Measurements from ENCODE around the gene SNX8. TPM values are rescaled to one million over a fixed set of nuclear protein-coding genes. Genes with fewer than 3 reads are reported as not detected.
A peak's percentile ranks its signal among the peaks of the same experiment; 100 is the strongest.
"Not testable (repeated sequence)": the region's sequence is repeated elsewhere in the genome, so short reads cannot be mapped to it uniquely, and the experiment has no call there.

SNX8 gene
- total RNA-seq, 2 experiments from 2014 or later: 37.1 to 42.4 TPM

DNA sequence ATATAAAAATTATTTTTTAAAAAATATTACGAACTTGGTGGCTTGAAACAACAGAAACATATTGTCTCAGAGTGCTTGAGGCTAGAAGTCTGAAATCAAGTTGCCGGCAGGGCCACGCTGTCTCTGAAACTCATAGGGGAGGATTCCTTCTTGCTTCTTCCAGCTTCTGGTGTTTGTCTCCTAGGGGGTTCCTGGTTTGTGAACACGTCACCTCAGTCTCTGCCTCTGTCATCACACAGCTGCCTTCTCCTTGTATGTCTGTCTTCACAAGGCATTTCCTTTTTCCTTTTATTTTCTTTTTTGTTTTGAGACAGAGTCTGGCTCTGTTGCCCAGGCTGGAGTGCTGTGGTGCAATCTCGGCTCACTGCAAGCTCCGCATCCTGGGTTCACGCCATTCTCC is 12.7 kb upstream of the SNX8 start:
- intact Hi-C loops (cut with DNase I, micrococcal nuclease): no loop called here
- no peak for DNase-seq
- Mint-ChIP-seq H3K9me3 (ENCODE audit: low read depth) (no peaks in the 10 kb centered on the region), H3K36me3 (ENCODE audit: low read depth) (no peaks in the 10 kb centered on the region), H3K4me1 (no peaks in the 10 kb centered on the region), H3K4me3 (no peak overlapping the region), H3K27me3 (no peaks in the 10 kb centered on the region), H3K27ac (no peak overlapping the region)
- ChIA-PET CTCF (no interaction called here), POLR2A (no interaction called here)
- no peak for ATAC-seq

DNA sequence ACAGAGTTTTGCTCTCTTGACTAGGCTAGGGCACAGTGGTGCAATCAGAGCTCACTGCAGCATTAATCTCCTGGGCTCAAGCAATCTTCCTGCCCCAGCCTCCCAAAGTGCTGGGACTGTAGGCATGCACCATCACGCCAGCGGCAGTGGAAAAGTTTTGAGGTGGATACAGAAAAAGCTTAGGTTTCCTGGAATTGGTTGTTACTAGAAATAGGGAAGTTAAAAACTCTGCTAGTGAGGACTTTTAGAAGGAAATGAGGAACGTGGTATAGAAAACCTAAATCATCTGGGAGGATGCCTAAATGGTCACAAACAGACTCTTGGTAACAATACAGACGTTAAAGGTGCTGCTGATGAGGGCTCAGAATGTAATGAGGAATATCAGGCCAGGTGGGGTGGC is 10.9 kb upstream of the SNX8 start:
- H3K9me3 Mint-ChIP-seq (ENCODE audit: low read depth): no peaks in the 10 kb centered on the region
- ATAC-seq: no peak
- no peak for DNase-seq
- no peak overlapping the region for H3K27ac Mint-ChIP-seq
- H3K36me3 Mint-ChIP-seq (ENCODE audit: low read depth): no peaks in the 10 kb centered on the region
- ChIA-PET POLR2A (no interaction called here), CTCF (interaction anchor here (1.2 kb wide), 1 partner anchor 28 kb away, joined by 3 read pairs; no protein-coding TSS in a partner anchor)
- no peaks in the 10 kb centered on the region for H3K27me3 Mint-ChIP-seq
- no peak overlapping the region for H3K4me3 Mint-ChIP-seq
- H3K4me1 Mint-ChIP-seq: no peaks in the 10 kb centered on the region
- intact Hi-C loops (cut with DNase I, micrococcal nuclease): no loop called here

DNA sequence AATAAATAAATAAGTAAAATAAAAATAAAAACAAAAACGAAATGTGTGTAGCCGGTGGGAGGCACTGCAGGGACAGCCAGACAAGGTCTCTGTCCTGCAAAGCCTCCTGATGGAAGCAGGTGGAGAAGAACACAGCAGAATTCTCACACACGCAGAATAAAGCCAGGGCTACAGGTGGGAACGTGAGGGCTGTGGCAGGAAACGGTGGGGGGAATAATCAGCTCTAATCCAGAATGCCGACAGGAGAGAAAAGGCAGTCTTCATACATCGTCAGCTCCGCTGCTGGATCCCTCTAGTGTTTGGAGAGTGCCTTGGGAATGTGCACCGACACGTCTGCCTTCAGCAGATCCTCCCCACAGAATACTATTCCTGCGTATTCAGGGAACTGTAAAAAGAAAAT is 6.8 kb upstream of the SNX8 start:
- no peak overlapping the region for H3K27ac Mint-ChIP-seq
- no peaks in the 10 kb centered on the region for H3K27me3 Mint-ChIP-seq
- intact Hi-C loops (cut with DNase I, micrococcal nuclease): no loop called here
- ChIA-PET POLR2A (interaction anchor here (0.6 kb wide), 1 partner anchor 9 kb away, joined by 4 read pairs; no protein-coding TSS in a partner anchor), CTCF (interaction anchor here (0.7 kb wide), 1 partner anchor 858 kb away, joined by 4 read pairs; no protein-coding TSS in a partner anchor)
- ATAC-seq: no peak
- H3K4me3 Mint-ChIP-seq: no peak overlapping the region
- no peak for DNase-seq
- H3K36me3 Mint-ChIP-seq (ENCODE audit: low read depth): no peaks in the 10 kb centered on the region
- H3K4me1 Mint-ChIP-seq: no peaks in the 10 kb centered on the region
- no peaks in the 10 kb centered on the region for H3K9me3 Mint-ChIP-seq (ENCODE audit: low read depth)

DNA sequence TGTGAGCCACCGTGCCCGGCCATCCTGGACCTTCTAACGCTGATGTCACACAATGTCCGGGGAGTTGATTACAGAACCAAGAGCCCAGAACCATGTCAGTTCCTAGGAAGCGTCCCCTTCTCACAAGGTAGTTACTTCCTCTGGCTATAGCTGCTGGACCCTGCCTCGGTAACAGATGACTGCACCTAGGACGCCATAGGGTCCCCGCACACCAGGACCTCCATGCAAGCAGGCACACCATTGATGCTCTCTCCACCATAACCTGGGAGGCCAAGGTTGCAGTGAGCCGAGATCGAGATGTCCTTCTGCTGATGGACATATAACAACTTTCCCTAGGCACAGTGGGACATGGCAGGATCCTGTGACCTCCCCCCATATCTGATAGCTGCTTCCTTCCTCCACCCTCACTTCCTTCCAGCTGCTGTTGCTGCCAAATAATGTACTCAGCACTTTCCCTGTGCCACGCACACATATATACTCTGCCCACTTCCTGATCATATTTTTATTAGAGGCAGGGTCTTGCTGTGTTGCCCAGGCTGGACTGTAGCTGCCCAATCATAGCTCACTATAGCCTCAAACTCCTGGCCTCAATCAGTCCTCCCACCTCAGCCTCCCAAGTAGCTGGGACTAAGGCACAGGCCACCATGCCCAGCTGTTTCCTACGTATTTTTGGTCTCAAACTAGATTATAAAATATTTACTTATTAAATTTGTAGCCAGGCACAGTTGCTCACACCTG is 3.5 kb upstream of the SNX8 start:
- POLR2A ChIA-PET: no interaction called here
- no peak overlapping the region for H3K4me3 Mint-ChIP-seq
- CTCF ChIA-PET: interaction anchor here (0.8 to 1.7 kb wide), 2 partner anchors 19 to 36 kb away, joined by 3 read pairs; no protein-coding TSS in a partner anchor
- peak overlapping the region; percentile 3 for H3K27ac Mint-ChIP-seq
- no peaks in the 10 kb centered on the region for H3K27me3 Mint-ChIP-seq
- H3K9me3 Mint-ChIP-seq (ENCODE audit: low read depth): no peaks in the 10 kb centered on the region
- no peak for ATAC-seq
- intact Hi-C loops (cut with DNase I, micrococcal nuclease): no loop called here
- H3K4me1 Mint-ChIP-seq: peaks cover under 1% of the 10 kb centered on the region
- H3K36me3 Mint-ChIP-seq (ENCODE audit: low read depth): no peaks in the 10 kb centered on the region
- no peak for DNase-seq

DNA sequence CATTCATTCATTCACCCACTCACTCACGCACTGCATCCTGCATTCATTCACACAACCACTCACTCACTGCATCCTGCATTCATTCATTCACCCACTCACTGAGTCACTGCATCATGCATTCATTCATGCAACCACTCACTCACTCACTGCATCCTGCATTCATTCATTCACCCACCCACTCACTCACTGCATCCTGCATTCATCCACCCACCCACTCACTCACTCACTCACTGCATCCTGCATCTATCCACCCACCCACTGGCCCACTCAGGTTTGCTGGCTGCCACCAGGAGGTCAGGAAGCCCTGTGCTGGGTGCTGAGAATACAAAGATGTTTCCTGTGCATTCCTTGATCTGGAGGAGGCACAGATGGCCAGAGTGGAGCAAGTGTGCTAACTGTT is 2.3 kb upstream of the SNX8 start:
- Mint-ChIP-seq H3K4me3 (no peak overlapping the region), H3K4me1 (peaks cover 6% of the 10 kb centered on the region), H3K9me3 (ENCODE audit: low read depth) (no peaks in the 10 kb centered on the region), H3K36me3 (ENCODE audit: low read depth) (no peaks in the 10 kb centered on the region), H3K27me3 (no peaks in the 10 kb centered on the region), H3K27ac (no peak overlapping the region)
- DNase-seq: no peak
- intact Hi-C loops (cut with DNase I, micrococcal nuclease): no loop called here
- POLR2A ChIA-PET: no interaction called here
- ATAC-seq: no peak
- CTCF ChIA-PET: no interaction called here

DNA sequence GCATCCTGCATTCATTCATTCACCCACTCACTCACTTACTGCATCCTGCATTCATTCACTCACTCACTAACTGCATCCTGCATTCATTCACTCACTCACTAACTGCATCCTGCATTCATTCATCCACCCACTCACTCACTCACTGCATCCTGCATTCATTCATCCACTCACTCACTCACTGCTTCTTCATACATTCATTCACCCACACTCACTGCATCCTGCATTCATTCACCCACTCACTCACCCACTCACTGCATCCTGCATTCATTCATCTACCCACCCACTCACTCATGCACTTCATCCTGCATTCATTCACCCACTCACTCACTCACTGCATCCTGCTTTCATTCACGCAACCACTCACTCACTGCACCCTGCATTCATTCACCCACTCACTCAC is 1.5 kb upstream of the SNX8 start:
- no peaks in the 10 kb centered on the region for H3K36me3 Mint-ChIP-seq (ENCODE audit: low read depth)
- H3K27me3 Mint-ChIP-seq: no peaks in the 10 kb centered on the region
- H3K9me3 Mint-ChIP-seq (ENCODE audit: low read depth): no peaks in the 10 kb centered on the region
- POLR2A ChIA-PET: no interaction called here
- peaks cover 8% of the 10 kb centered on the region for H3K4me1 Mint-ChIP-seq
- H3K27ac Mint-ChIP-seq: no peak overlapping the region
- no peak overlapping the region for H3K4me3 Mint-ChIP-seq
- CTCF ChIA-PET: no interaction called here
- ATAC-seq: no peak
- intact Hi-C loops (cut with DNase I, micrococcal nuclease): loop anchor here in 1 of 2 experiments (2.0 kb wide), 1 partner anchor 39 kb away; the partner anchor contains the start of gene EIF3B
- no peak for DNase-seq

DNA sequence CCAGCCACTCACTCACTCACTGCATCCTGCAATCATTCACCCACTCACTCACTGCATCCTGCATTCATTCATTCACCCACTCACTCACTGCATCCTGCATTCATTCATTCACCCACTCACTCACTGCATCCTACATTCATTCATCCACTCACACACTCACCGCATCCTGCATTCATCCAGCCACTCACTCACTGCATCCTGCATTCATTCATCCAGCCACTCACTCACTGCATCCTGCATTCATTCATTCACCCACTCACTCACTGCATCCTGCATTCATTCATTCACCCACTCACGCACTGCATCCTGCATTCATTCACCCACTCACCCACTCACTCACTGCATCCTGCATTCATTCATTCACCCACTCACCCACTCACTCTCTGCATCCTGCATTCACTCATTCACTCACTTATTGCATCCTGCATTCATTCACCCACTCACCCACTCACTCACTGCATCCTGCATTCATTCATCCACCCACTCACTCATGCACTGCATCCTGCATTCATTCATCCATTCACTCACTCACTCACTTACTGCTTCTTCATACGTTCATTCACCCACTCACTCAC is 802 bp upstream of the SNX8 start:
- DNase-seq; H3K36me3 Mint-ChIP-seq (ENCODE audit: low read depth); H3K27me3 Mint-ChIP-seq; H3K4me1 Mint-ChIP-seq; ATAC-seq; H3K4me3 Mint-ChIP-seq; H3K27ac Mint-ChIP-seq; H3K9me3 Mint-ChIP-seq (ENCODE audit: low read depth); POLR2A ChIA-PET; CTCF ChIA-PET: not testable (repeated sequence)
- intact Hi-C loops (cut with DNase I, micrococcal nuclease): loop anchor here (1.0 to 5.0 kb wide), 17 partner anchors 39 to 1273 kb away; partner anchors contain the start of genes EIF3B (in 2 of the 2), TTYH3 (in 2 of the 2), BRAT1 (in 1 of the 2) and CHST12 (in 1 of the 2)

DNA sequence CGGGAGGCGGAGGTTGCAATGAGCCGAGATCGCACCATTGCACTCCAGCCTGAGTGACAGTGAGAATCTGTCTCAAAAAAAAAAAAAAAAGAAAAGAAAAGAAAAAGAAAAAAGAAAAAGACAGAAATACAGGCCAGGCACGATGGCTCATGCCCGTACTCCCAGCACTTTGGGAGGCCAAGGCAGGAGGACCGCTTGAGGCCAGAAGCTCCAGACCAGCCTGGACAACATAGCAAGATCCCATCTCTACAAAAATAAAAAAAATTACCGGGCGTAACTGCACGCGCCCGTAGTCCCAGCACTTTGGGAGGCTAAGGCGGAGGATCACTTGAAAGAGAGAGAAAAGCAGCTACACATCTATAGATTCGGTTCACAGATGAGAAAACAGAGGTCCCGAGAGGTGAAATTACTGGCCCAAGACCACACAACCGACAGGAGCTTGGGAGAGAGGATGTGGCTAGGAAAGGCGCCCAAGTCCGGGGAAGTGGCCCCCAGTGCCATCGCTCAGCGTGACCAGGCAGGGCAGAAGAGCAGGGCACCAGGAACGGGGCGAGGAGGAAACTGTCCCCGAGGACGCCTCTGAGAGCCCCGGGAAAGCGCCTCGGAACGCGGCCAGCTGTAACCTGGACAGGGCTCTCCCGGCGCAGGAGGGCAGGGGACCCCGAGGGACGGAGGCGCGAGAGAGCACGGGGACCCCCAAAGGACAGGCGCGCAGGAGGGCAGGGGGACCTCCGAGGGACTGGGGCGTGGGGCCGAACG is 612 bp downstream of the SNX8 start:
- ChIA-PET CTCF (interaction anchor here (0.7 kb wide), 1 partner anchor 52 kb away, joined by 6 read pairs; no protein-coding TSS in a partner anchor), POLR2A (no interaction called here)
- DNase-seq (peak; percentile 45), ATAC-seq (peak; percentile 13)
- no peaks in the 10 kb centered on the region for H3K36me3 Mint-ChIP-seq (ENCODE audit: low read depth)
- H3K27ac Mint-ChIP-seq: peak overlapping the region; percentile 62
- H3K27me3 Mint-ChIP-seq: no peaks in the 10 kb centered on the region
- no peaks in the 10 kb centered on the region for H3K9me3 Mint-ChIP-seq (ENCODE audit: low read depth)
- intact Hi-C loops (cut with DNase I, micrococcal nuclease): loop anchor here (1.0 to 5.0 kb wide), 17 partner anchors 41 to 1271 kb away; partner anchors contain the start of genes EIF3B (in 2 of the 2), TTYH3 (in 2 of the 2), BRAT1 (in 1 of the 2) and CHST12 (in 1 of the 2)
- H3K4me3 Mint-ChIP-seq: no peak overlapping the region
- peaks cover 8% of the 10 kb centered on the region for H3K4me1 Mint-ChIP-seq

DNA sequence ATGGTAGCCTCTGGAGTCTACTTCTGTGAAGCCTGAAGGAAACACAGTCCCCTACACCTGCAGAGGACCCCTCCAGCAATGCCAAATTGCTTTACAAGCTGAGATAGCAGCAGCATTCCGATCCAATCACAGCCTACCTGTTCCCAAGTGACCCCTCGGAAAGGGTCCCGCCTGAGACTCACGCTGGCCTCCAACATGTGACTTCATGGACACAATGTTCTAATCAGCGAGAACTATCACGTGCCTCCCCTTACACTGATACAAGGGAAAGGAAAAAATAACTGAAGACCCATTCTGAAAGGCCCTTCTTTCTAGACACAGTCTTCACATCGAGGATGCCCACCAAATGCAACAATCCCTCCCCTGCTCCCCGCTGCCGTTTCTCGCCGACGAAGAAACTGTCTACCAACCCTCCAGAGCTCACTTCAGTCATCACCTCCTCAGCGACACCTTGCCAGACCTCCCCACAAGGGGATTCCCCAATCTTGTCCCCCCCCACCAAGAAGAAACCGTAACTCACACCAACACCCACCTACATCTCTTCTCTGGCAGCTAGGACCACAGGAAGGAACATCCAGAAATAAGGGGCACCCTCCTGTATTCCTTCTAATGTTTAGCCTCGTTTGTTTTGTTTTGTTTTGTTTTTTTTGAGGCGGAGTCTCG is 1.8 kb downstream of the SNX8 start:
- Mint-ChIP-seq H3K36me3 (ENCODE audit: low read depth) (no peaks in the 10 kb centered on the region), H3K27me3 (no peaks in the 10 kb centered on the region), H3K9me3 (ENCODE audit: low read depth) (no peaks in the 10 kb centered on the region), H3K4me1 (peaks cover 13% of the 10 kb centered on the region), H3K4me3 (peak overlapping the region; percentile 62), H3K27ac (no peak overlapping the region)
- intact Hi-C loops (cut with DNase I, micrococcal nuclease): loop anchor here (5.0 kb wide), 2 partner anchors 320 to 1270 kb away; partner anchors contain the start of genes GPR146 (in 1 of the 2) and TTYH3 (in 1 of the 2)
- ChIA-PET CTCF (no interaction called here), POLR2A (interaction anchor here (0.6 kb wide), 1 partner anchor 46 kb away, joined by 4 read pairs; no protein-coding TSS in a partner anchor)
- ATAC-seq (no peak), DNase-seq (no peak)

DNA sequence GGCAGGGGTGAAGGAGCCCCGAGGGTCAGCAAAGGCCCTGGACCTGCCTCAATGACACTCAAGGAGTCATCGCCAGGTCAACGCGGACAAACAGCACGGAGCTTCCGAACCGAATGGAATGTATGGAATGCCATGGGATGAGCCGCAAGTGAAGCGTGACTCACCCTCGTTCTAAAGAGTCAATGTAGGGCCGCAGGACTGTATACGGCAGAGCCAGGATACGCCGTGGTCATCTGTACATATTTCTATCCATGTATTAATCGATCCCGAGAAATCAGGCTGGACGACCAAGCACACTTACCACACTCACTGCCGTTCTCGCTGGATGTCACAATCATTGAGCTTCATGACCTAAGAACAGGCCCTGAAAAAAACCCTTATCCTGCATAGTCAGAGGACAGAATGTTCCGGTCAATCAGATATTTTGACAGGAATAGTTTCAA is 4.3 kb downstream of the SNX8 start:
- Mint-ChIP-seq H3K4me3 (no peak overlapping the region), H3K36me3 (ENCODE audit: low read depth) (no peaks in the 10 kb centered on the region), H3K27ac (no peak overlapping the region), H3K9me3 (ENCODE audit: low read depth) (no peaks in the 10 kb centered on the region), H3K4me1 (peaks cover 13% of the 10 kb centered on the region), H3K27me3 (no peaks in the 10 kb centered on the region)
- ATAC-seq (no peak), DNase-seq (no peak)
- CTCF ChIA-PET: interaction anchor here (0.9 kb wide), 1 partner anchor 10 kb away, joined by 3 read pairs; no protein-coding TSS in a partner anchor
- POLR2A ChIA-PET: no interaction called here
- intact Hi-C loops (cut with DNase I, micrococcal nuclease): loop anchor here (5.0 kb wide), 2 partner anchors 322 to 1268 kb away; partner anchors contain the start of genes GPR146 (in 1 of the 2) and TTYH3 (in 1 of the 2)

DNA sequence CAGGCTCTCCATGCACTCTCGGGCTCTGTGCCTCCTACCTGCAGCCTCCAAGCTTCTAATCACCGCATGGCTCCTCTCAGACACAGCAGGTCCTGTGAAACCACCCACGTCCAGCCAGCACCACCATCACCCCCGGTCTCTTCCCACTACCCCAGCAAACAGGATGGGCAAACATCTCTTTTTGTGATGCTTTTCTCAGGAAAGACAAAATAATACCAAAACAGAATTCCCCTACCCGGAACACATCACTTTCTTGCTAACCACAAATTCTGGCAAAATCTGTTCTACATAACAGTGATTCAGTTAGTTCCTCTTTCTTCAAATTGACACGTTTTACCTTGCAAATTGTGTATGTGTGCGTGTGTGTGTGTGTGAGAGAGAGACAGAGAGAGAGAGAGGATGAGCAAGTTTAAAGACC is 6.5 kb downstream of the SNX8 start:
- Mint-ChIP-seq H3K36me3 (ENCODE audit: low read depth) (no peaks in the 10 kb centered on the region), H3K9me3 (ENCODE audit: low read depth) (no peaks in the 10 kb centered on the region), H3K27me3 (no peaks in the 10 kb centered on the region), H3K27ac (no peak overlapping the region), H3K4me3 (no peak overlapping the region), H3K4me1 (peaks cover 12% of the 10 kb centered on the region)
- ChIA-PET CTCF (interaction anchor here (0.6 kb wide), 1 partner anchor 155 kb away, joined by 3 read pairs; no protein-coding TSS in a partner anchor), POLR2A (no interaction called here)
- peak; percentile 36 for ATAC-seq
- intact Hi-C loops (cut with DNase I, micrococcal nuclease): no loop called here
- DNase-seq: peak; percentile 11
